Spleen (tissue), 11 donors: ENCODE measurements around the gene EFHD2. TPM values are rescaled to one million over a fixed set of nuclear protein-coding genes. Genes with fewer than 3 reads are reported as not detected.
A peak's percentile ranks its signal among the peaks of the same experiment; 100 is the strongest.
"Not testable (repeated sequence)": the region's sequence is repeated elsewhere in the genome, so short reads cannot be mapped to it uniquely, and the experiment has no call there.

ENCODE experiments used
- DNase-seq: peaks from one replicate; pipeline ENCODE4 v3.0.0-alpha.2; 2020
- H3K27ac ChIP-seq, 8 donors: fragments of 200-600 bp; sonication (generic) in 7 of 8; 1 replicate in 4 of 8; 2 replicates in 4 of 8; pipeline versions ENCODE4 v1.5.0 to v1.8.0; 2016 to 2021; ENCODE audit warnings: inconsistent platforms in 4 of 8, mild to moderate bottlenecking in 4 of 8, moderate library complexity in 1 of 8
- H3K27me3 ChIP-seq, 7 donors: fragments of 200-600 bp; sonication (generic) in 6 of 7; replicated peaks in 1 of 7; 1 replicate in 4 of 7; 2 replicates in 3 of 7; pipeline versions ENCODE4 v1.5.0 to v1.8.0; 2016 to 2021; ENCODE audit warnings: inconsistent platforms in 3 of 7, mild to moderate bottlenecking in 1 of 7
- H3K36me3 ChIP-seq, 6 donors: fragments of 200-600 bp; sonication (generic) in 5 of 6; 1 replicate in 4 of 6; 2 replicates in 2 of 6; pipeline versions ENCODE4 v1.5.0 to v1.8.0; 2016 to 2021; ENCODE audit warnings: inconsistent platforms in 2 of 6
- H3K4me1 ChIP-seq, 6 donors: fragments of 200-600 bp; sonication (generic) in 5 of 6; 1 replicate in 3 of 6; 2 replicates in 3 of 6; pipeline versions ENCODE4 v1.5.0 to v1.8.0; 2016 to 2021; ENCODE audit warnings: inconsistent platforms in 3 of 6
- H3K4me3 ChIP-seq, 8 donors: fragments of 200-600 bp; sonication (generic) in 7 of 8; 1 replicate in 4 of 8; 2 replicates in 4 of 8; pipeline versions ENCODE4 v1.5.0 to v1.8.0; 2016 to 2021; ENCODE audit warnings: inconsistent platforms in 4 of 8, mild to moderate bottlenecking in 4 of 8, moderate library complexity in 2 of 8
- H3K9me3 ChIP-seq, 8 donors: fragments of 200-600 bp; sonication (generic) in 7 of 8; 1 replicate in 4 of 8; 2 replicates in 4 of 8; pipeline versions ENCODE4 v1.5.0 to v1.8.0; 2016 to 2021; ENCODE audit warnings: inconsistent platforms in 4 of 8
- POLR2A ChIP-seq, 3 donors: fragments of 450-650 bp; IDR thresholded peaks; one replicate each; pipeline ENCODE4 v1.5.1; 2017; ENCODE audit warnings: antibody characterized with exemption in 3 of 3, mild to moderate bottlenecking in 1 of 3
- POLR2AphosphoS5 ChIP-seq, 3 donors: sonication (generic); formaldehyde crosslinking; IDR thresholded peaks; one replicate each; pipeline ENCODE4 v1.5.1; 2017; ENCODE audit warnings: antibody characterized with exemption in 3 of 3
- WGBS, 5 donors: extraction: QIAGEN DNeasy Blood & Tissue Kit in 3 of 5; methylation state at CpG; one replicate each; pipeline versions ENCODE4 v1.1.5 to v1.1.7; 2013 to 2018; 5-methylcytosine and 5-hydroxymethylcytosine counted together
- intact Hi-C: fragments of 100-400 bp; cut with DNase I; formaldehyde crosslinking; loops from one replicate; pipeline ENCODE4 v1.15.0; 2023; ENCODE audit warnings: low total_unique reads
- polyA plus RNA-seq, 3 donors: library from polyadenylated mRNA; stranded (reverse); fragments of 200-250 nt; gene quantifications; one replicate each; pipeline ENCODE4 v1.2.1, GENCODE V29; 2013
- total RNA-seq, 7 donors: library from RNA; depleted of rRNA in 3 of 7; stranded (reverse); fragments of >200 nt in 3 of 7; fragmentation: NEBNext Ultra II Directional in 4 of 7; extraction: Animal tissue kit (Norgen Biotek cat#: 25700) in 4 of 7; gene quantifications; one replicate each; pipeline versions ENCODE4 v1.1.0 to v1.2.1, GENCODE V29; 2016 to 2021
- TF ChIP-seq, protein P1 (sequence below), 11 experiments: fragments of 200-600 bp in 7 of 11; fragments of 450-650 bp in 4 of 11; sonication (generic) in 4 of 11; IDR thresholded peaks in 8 of 11; conservative IDR thresholded peaks in 3 of 11; 1 replicate in 7 of 11; 2 replicates in 4 of 11; pipeline versions ENCODE4 v1.4.0 to v1.8.0; 2016 to 2021; ENCODE audit warnings: antibody characterized with exemption in 11 of 11, inconsistent platforms in 4 of 11, mild to moderate bottlenecking in 1 of 11
- donor health status: healthy with polysubstance abuse.
- donor health status: DM: no; HTN: no; CAD: no; lungs with moderate emphysema.
- donor health status: DM: no; HTN: no; CAD: no.
- donor health status: Bipolar disorder and iron deficiency.
- donor health status: healthy.
- donor health status: DM: no; HTN: no; CAD: no.
- donor health status: DM: yes; HTN: yes; CAD: no.

The EFHD2 gene
- total and polyA plus RNA-seq, 10 donors = 81.8 to 226 (median 155) TPM

DNA sequence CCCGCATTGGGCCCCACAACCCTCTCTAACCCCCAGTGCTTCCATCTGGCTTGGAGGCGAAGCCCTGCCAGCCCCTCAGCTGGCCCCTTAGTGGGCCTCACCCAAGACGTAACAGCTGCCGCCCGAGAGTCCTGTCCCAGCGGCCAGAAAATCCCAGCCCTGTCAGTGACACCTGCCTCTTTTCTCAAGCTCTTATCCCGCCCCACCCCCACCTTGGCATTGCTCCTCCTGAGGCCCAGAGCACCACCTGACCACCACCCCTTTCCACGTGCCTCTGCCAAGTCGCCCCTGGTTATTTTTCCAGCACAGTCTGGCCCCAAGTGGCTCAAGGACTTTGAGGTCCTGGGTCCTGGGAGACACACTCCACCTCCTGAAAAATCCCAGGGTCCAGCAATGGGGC lies 22.6 kb downstream of the EFHD2 start:
- TF ChIP-seq POLR2A (IDR thresholded peaks at IDR 0.05) (no peak), POLR2AphosphoS5 (IDR thresholded peaks at IDR 0.05) (peak in 2 of 3 donors; percentile 14 to 65)
- TF ChIP-seq, protein P1, sequence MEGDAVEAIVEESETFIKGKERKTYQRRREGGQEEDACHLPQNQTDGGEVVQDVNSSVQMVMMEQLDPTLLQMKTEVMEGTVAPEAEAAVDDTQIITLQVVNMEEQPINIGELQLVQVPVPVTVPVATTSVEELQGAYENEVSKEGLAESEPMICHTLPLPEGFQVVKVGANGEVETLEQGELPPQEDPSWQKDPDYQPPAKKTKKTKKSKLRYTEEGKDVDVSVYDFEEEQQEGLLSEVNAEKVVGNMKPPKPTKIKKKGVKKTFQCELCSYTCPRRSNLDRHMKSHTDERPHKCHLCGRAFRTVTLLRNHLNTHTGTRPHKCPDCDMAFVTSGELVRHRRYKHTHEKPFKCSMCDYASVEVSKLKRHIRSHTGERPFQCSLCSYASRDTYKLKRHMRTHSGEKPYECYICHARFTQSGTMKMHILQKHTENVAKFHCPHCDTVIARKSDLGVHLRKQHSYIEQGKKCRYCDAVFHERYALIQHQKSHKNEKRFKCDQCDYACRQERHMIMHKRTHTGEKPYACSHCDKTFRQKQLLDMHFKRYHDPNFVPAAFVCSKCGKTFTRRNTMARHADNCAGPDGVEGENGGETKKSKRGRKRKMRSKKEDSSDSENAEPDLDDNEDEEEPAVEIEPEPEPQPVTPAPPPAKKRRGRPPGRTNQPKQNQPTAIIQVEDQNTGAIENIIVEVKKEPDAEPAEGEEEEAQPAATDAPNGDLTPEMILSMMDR (IDR thresholded peaks at IDR 0.05 in 8 of 11, conservative IDR thresholded peaks at IDR 0.05 in 3 of 11) = no peak
- Histone ChIP-seq H3K27me3 (no peaks in the 10 kb centered on the region), H3K4me3 (no peak overlapping the region), H3K9me3 (no peaks in the 10 kb centered on the region), H3K27ac (no peak overlapping the region), H3K4me1 (peaks cover 2 to 65% (median 19%) of the 10 kb centered on the region in 6 donors), H3K36me3 (peaks cover 0 to 50% (median 32%) of the 10 kb centered on the region in 6 donors)
- DNase-seq = no peak
- 76 to 89% (median 82%) methylated on average over 9 of the region's 9 CpGs for WGBS, 5 donors
- intact Hi-C loops = no loop called here

DNA sequence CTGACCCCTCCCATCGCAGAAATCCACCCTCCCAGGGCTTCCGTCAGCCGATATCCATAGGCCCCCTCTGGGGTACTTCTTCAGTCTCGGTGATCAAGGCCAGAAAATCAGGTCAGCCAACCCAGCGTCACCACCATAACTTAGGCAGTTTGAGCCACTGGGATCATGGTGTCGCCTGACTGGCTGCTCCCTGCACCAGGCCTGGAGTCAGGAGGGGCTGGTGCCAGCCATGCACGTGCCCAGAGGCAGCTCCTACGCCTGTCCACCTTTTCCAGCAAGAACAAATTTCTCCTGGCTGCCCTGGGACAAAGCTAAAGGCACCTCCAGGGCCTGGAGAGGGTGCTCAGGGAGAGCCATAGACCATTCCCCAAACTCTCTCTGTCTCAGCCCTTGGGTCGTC lies 23.8 kb downstream of the EFHD2 start:
- TF ChIP-seq POLR2AphosphoS5 (IDR thresholded peaks at IDR 0.05) = peak; percentile 43 to 77 (median 45)
- TF ChIP-seq, protein P1 (IDR thresholded peaks at IDR 0.05 in 8 of 11, conservative IDR thresholded peaks at IDR 0.05 in 3 of 11) = no peak
- no peak for TF ChIP-seq POLR2A (IDR thresholded peaks at IDR 0.05)
- H3K4me1 ChIP-seq = peaks cover 0 to 54% (median 13%) of the 10 kb centered on the region in 6 donors
- 87 to 95% (median 90%) methylated on average over 9 of the region's 9 CpGs for WGBS, 5 donors
- DNase-seq = no peak
- no peaks in the 10 kb centered on the region for H3K9me3 ChIP-seq
- H3K27ac ChIP-seq = no peak overlapping the region
- no peak overlapping the region for H3K4me3 ChIP-seq
- intact Hi-C loops = no loop called here
- peaks cover 0 to 38% (median 20%) of the 10 kb centered on the region in 6 donors for H3K36me3 ChIP-seq
- H3K27me3 ChIP-seq = no peaks in the 10 kb centered on the region

DNA sequence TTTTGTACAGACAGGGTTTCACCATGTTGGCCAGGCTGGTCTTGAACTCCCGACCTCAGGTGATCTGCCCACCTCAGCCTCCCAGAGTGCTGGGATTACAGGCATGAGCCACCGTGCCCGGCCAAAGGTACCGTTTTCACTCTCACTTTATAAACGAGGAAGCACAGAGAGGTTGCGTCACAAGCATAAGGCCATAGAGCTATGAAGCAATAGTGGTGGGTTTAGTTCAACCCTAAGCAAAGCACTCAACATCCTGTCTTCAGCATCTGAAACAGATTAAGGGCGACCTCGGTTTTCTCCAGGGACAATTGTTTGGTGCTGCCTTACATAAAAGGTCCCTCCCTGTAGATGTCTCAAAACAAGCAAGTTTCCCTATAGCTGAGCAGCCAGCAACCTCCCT lies 25.1 kb downstream of the EFHD2 start:
- H3K9me3 ChIP-seq, H3K27me3 ChIP-seq, H3K4me3 ChIP-seq, DNase-seq, intact Hi-C loops: not testable (repeated sequence)
- peak in 2 of 3 donors; percentile 11 to 29 for TF ChIP-seq POLR2AphosphoS5 (IDR thresholded peaks at IDR 0.05)
- 28 to 59% (median 48%) methylated on average over 8 of the region's 8 CpGs for WGBS, 5 donors
- Histone ChIP-seq H3K4me1 (peaks cover 0 to 42% (median 11%) of the 10 kb centered on the region in 6 donors), H3K27ac (peak overlapping the region in 2 of 8 donors; percentile 55 to 57), H3K36me3 (peaks cover 0 to 26% (median 7%) of the 10 kb centered on the region in 6 donors)

DNA sequence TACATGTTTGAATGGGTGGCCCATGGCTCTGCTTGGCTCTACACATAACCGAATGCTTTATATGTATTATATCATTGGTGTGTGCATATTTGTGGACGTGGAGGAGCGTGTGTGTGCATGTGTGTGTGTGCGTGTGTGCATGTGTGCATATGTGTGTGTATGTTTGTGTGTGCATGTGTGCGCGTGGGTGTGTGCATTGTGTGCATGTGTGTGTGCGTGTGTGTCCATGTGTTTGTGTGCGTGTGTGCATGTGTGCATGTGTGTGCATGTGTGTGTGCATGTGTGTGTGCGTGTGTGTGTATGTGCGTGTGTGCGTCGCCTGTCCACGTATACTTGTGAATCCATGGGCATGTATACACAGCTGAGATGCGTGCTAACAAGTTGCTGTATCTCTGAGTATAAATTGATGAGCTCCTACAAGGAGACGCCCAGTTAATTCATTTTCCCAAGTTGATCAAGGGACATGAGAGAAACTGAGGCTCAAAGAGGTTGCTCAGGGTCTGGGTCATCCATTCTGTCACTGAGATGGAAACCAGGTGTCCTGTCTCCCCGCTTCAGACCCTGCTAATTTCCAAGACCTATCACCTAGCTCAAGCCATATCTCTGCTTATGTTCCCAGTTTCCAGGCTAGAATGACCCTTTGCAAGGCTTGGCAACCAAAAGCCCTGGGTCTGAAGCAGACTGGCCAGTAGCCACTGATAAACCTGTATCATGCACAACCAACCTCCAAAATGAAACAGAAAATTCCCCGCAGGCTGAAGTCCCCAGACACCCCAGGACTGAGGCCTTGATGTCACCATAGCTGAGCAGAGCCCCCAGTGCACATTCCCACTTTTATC lies 25.8 kb downstream of the EFHD2 start:
- H3K27ac ChIP-seq = peak overlapping the region in 2 of 8 donors; percentile 55 to 57
- peaks cover 0 to 19% (median 5%) of the 10 kb centered on the region in 6 donors for H3K36me3 ChIP-seq
- 90 to 96% (median 94%) methylated on average over 17 of the region's 17 CpGs for WGBS, 5 donors
- no peaks in the 10 kb centered on the region for H3K9me3 ChIP-seq
- DNase-seq = no peak
- TF ChIP-seq, protein P1 (IDR thresholded peaks at IDR 0.05 in 8 of 11, conservative IDR thresholded peaks at IDR 0.05 in 3 of 11) = no peak
- intact Hi-C loops = no loop called here
- no peaks in the 10 kb centered on the region for H3K27me3 ChIP-seq
- H3K4me3 ChIP-seq = no peak overlapping the region
- peaks cover 0 to 35% (median 11%) of the 10 kb centered on the region in 6 donors for H3K4me1 ChIP-seq
